NCI-H69 (cell line): ENCODE results near the gene LAMP2.

Source experiments
- DNase-seq: peaks from one replicate; lab custom pipeline; 2025; lab: John Stamatoyannopoulos, UW

Gene LAMP2

DNA sequence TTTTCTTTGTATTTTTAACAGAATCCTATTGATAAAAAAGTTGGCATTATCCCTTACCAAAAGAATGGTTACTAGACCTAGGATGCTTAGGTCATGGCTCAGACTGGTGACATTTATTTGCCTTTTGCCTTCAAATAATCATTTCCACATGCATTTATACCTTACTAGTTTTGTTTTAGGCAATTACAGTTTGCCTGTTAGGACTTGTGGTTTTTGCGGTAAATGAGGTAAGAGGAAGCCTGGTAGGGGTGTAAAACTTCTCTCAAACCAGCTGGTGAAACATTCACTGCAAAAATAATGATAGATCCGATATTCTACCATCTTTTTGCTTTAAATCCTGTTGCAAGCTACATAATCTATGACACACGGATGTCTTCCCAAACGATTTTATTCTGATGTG is 12.1 kb downstream of the LAMP2 start:
- no peak for DNase-seq

DNA sequence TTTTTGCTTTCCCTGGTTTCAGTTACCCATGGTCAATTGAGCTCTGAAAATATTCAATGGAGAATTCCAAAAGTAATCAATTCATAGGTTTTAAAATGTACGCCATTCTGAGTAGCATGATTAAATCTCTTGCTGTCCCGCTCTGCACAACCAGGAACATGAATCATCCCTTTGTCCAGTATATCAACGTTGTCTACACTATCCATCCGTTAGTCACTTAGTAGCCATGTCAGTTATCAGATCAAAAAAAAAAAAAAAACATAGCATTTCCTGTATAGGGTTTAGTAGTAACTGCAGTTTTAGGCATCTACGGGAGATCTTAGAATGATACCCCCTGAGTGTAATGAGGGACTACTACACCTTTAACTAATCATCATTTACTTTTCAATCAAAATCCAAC is 15.1 kb downstream of the LAMP2 start:
- DNase-seq, result no peak

DNA sequence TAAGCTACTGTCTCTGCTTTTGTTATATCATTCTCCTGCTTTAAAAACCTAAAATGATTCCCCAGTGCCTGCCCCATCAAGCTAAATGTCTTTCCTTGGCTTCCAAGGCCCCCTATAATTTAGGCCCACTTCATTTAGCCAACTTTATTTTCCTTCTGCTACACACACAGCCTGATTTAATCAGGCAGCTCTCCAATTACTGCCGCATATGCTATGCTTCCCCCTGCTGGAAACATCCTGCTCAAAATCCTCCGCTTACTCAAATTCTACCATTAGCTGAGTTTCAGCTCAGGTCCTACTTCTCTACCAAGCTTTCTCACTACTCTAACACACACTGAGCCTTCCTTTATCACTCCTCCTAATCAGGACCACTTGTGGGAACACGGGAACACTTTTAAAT is 17.0 kb downstream of the LAMP2 start:
- DNase-seq, result peak; percentile 49

DNA sequence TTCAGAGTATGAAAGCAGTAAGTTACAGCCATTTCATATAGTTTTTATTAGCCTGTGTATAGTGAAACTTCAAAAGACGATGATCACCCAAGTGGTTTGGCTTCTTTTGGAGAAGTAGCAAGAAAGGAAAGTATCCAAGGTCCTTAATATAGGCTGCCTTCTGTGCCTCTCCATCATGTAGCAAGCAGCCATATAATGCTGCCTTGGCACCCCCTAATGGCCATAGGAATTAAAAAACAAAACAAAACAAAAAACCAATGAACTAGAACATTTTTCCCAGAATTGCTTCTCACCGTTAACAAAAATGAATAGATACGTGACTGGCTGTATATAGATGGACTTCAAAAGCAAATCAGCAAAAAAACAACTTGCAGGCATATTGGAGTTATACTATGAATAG is 18.9 kb downstream of the LAMP2 start:
- peak; percentile 25 for DNase-seq

DNA sequence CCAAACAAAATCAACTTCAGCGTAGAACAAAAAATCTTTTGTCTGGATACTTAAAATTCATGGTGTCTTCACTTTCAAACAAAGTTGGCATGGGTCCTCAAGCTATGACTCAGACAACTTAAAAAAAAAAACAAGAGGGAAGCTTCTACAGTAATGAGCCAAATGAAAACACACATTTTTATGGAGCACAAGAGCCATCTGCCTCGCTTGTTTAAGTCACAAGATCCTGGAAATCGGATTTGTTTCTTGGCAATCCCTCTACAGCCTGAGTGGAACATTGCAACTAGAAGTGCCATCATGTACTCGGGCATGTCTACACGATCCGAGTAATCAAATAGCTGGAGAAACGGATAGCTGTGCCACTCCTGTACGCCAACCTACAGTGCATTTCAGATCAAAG is 22.6 kb downstream of the LAMP2 start:
- DNase-seq, result no peak

DNA sequence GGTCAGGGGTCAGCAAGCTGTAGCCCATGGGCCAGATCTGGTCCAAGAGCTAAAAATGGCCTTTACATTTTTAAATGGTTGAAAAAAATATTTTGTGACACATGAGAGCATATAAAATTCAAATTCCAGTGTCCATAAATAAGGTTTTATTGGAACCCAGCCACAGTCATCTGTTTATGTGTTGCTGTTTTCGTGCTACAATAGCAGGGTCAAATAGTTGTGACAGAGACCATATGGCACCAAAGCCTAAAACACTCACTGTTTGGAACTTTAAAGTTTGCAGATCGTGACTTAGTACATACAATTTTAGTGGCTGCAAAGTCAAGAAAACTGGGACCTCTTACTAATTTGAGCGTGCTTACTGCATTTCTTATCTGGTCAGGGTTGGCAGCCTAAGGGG is 29.2 kb downstream of the LAMP2 start:
- no peak for DNase-seq

DNA sequence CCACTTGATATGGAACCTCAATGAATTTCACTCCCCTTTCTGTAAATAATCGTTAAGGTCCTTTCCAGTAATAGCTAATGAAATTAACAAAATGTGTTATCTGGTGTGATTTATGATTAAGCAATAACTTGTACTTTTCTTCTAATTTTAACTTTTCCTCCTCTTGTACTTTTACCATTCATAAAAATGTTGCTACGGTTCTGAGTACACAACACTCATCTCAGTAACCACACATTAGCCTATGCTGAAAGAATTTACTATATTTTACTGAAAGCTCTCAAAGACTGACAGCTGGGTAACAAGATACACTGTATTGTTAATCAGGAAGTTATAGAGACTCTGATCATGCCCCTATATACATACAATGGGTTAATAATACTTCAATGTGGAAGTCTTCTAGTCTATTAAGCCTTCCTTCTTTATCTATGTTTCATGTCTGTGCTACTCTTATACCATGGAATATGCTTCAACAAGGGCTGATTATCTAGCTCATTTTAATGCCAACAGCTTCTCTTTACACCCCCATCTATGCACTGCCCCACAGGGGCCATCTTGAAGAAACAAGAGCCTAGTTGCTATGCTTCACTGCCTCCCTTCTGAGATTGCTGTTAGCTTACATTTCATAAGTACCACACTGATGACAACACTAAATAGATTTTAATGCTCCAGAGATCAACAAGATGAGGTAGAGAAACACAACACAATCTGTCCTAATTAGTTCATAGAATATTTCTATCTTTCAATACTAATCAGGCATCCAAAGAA is 39.1 kb downstream of the LAMP2 start:
- DNase-seq, result peak; percentile 3

DNA sequence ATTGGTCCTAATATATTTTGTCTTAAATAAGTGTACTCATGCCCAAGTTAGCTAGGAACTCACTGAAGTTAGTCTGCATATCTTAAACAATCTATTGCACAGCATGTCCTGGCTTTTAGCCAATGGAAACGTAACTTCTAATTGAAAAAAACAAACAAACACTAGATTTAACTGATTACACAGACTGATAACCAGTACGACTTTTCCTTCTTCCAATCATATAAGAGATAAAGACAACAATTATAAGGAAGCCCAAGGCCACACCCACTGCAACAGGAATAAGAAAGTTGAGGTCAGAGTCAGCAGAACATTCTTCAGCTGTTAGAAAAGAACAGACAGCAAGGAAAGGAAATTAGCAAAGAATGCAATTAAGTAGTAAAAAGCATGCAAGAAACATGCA is 40.8 kb downstream of the LAMP2 start:
- DNase-seq, result peak; percentile 11

DNA sequence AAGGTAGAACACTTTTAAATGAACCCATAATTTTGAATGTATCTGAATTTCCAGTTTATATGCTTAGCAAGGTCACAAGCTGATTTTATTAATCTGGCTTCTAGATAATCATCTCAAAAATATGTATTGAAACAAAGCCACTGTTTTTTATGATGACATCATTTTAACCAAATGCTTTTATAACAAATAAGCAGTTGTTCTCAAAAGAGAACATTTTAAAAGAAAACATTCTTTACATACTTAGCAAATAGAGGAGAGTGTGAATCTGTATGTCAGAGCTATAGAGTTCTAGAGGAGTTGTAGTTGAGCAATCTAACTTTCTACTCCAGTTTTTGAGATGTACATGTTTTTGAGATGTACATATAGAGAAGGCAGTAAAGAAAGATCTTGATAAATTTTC is 42.5 kb downstream of the LAMP2 start:
- DNase-seq, result no peak

DNA sequence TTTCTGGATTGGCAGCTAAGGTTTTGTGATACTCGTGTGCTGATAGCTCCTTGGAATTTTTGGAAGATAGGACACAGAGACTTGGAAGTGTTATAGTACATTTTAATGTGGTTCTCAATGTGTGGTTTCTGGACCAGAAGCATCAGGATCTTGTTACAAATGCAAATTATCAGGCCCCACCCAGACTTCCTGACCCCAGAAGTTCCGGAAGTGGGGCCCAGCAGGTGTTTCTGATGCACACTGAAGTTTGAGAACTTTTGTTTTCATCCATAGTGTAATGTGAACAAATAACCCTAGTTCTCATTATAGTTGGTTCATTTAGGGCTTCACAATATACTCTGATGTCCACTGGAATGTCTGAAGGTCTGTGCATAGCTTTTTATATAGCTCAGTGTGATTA is 49.6 kb downstream of the LAMP2 start:
- no peak for DNase-seq

DNA sequence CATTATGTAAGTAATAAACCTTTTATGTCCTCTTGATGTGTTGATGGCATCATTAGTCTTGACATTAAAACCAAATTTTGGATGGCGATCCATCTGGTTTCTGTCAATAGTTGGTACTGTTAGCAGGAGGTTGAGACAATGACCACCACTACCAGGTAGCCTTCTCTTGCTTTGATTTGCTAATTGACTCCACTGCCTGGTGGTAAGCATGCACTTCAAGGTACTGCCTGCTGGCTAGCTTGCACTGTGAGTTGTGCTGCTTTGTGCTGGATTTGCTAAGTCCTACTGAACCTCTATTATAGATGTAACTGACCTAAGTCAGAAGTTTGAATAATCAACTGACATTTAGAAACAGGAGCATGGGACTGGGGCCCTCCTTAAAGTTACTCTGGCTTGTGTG is 60.9 kb downstream of the LAMP2 start:
- DNase-seq, result no peak

DNA sequence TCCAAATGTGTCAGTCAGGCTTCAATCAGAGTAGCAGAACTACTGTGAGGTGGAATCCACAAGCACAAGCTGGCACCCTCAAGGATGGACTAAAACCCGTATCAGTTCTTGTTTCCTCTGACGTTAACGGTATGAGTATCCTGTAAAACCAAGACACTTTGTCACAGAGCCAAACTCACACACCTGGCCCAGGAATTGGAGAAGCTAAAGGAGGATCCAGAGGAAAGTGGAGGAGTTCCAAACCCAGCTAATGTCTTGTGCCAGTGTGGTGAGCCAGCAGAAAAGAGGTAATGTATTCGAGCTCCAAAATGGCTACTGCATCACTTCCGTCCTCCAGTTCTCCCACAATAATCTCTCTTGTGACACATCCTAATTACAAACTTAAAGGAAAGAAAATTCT is 62.5 kb downstream of the LAMP2 start:
- DNase-seq, result no peak

DNA sequence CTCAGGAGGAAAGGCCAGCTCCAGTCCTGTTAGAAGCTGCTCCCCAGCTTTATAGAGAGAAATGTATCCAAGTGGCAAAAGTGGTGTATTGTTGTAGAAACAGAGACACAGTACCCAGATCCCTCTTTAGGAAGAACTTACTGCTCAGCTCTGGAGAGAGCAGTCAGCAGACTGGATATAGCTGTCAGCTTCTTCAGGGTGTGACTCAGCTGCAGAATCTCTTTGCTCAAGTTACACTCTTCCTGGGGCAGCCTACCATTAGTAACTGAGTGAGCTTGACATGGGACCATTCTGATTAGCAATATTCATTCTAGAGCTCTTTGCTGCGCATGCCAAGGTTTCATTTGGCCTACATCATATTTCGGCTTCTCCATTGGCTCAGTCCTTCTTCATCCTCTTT is 66.7 kb downstream of the LAMP2 start:
- DNase-seq, result no peak

DNA sequence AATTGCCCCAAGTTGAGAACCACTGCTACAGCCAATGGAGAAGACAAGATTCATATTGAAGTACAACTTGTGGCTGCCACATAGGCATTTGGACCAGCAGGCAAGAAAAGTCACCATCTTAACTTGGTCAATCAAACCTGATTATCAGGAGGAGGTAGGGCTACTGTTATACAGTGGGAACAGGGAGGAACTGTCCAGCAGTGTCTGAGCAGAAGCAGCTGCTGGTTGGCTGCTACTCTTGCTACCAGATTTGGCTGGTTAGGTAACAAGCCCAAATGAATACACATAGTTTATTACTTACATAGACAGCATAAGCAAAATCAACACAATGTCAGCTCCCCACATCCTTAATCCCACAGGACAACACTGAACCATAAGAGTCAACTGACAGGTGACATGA is 67.8 kb downstream of the LAMP2 start:
- DNase-seq, result no peak

DNA sequence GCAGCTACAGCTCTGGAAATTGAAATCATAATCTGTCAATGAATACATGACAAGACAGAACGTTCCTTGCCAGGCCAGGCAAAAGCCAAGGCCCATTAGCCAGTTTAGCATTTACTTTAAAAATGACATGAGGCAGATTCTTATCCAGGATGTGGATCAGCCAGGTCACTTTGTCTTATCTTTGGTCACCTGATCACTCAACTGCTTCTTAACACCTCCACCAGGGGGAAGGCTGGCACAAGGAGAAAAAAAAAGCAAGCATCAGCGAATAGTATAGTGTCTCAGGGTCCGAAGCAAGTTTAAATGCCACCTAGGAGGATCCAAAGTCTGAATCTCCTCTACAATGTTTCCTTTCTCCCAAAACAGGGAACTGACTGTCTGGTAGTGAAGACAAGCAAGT is 88.4 kb downstream of the LAMP2 start:
- peak; percentile 26 for DNase-seq

DNA sequence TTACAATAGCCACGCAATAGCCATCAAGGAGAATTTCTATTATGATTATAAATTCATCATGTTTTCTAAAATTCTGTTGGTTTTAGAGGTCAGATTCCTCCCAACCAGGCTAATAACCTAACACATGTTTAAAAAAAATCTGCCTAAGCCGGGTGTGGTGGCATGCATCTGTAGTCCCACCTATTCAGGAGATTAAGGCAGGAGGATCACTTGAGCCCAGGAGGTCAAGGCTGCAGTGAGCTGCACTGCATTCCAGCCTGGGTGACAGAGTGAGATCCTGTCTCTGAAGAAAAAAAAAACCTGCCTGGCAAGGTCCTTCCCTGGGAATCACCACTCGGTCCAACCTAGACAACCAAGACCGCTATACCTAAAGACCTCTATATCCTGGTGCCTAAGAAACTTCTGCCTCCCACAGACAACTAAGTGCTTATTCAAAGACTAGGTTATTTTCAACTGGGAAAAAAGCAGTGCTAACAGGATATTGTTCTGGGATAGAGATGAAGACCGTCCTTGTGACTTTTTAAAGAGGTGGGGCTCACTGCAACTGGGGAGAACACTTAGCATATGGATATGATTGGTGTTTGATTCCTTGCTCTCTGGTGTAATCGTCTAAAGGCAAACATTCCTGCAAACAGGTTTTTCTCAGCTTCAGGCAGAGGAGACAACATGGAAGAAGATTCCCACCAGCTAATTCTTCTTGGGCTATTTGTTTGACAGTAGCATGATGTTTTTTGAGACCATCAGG is 89.0 kb downstream of the LAMP2 start:
- DNase-seq, result no peak

DNA sequence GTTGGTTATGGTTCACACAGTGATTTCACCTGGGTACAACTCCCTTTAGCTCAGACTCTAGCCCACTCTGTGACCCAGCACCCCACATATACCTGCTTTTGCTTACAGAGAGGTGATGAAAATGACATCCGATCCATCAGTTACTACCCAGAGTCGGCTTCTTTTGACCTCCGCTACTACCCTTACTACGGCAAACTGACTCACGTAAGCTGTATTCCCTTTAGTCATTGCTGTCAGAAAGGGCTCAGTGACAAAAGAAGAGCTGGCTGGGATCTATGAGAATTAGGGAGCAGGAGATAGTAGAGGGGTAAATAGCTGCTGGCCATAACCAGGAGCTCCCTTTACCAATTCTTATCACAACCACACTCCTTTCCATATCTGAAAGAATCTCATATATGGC is 90.5 kb downstream of the LAMP2 start:
- DNase-seq, result no peak
